ENCODE data around the gene MUL1.

GRCh38 chr1:20538227-20538626, 30.3 kb upstream of the MUL1 start:
- TF ChIP-seq CTCF (IDR thresholded peaks at IDR 0.05; ENCODE audit: insufficient read depth, low read length, poor library complexity, severe bottlenecking) (no peak), EZH2phosphoT487 (conservative IDR thresholded peaks at IDR 0.05; ENCODE audit: low read length) (no peak)
